Suprapubic skin (tissue), 4 donors: ENCODE measurements around the gene SLC35E4.

Experiments used
- CTCF ChIP-seq, 2 donors: fragments of 200-600 bp in 1 of 2; fragments of 450-650 bp in 1 of 2; sonication (generic) in 1 of 2; IDR thresholded peaks; one replicate each; pipeline ENCODE4 v1.5.1; 2016 to 2019; ENCODE audit warnings: antibody characterized with exemption in 2 of 2, mild to moderate bottlenecking in 1 of 2, moderate library complexity in 1 of 2
- EP300 ChIP-seq: sonication (generic); formaldehyde crosslinking; IDR thresholded peaks from one replicate; pipeline ENCODE4 v1.6.1; 2017; ENCODE audit warnings: antibody characterized with exemption
- POLR2A ChIP-seq, 2 donors: fragments of 450-650 bp; IDR thresholded peaks; one replicate each; pipeline ENCODE4 v1.6.1; 2017; ENCODE audit warnings: antibody characterized with exemption in 2 of 2, mild to moderate bottlenecking in 2 of 2, moderate library complexity in 2 of 2
- POLR2AphosphoS5 ChIP-seq, 3 donors: sonication (generic); formaldehyde crosslinking; IDR thresholded peaks; one replicate each; pipeline ENCODE4 v1.6.1; 2017; ENCODE audit warnings: antibody characterized with exemption in 3 of 3

- TF ChIP-seq CTCF (IDR thresholded peaks at IDR 0.05) (no peak), POLR2A (IDR thresholded peaks at IDR 0.05) (no peak), POLR2AphosphoS5 (IDR thresholded peaks at IDR 0.05) (no peak), EP300 (no peak)
These were observed 29.7 kb downstream of the SLC35E4 start for GRCh38 chr22:30665266-30665665.
